ENCODE measurements around the gene CCDC88C. TPM values are rescaled to one million over a fixed set of nuclear protein-coding genes. Genes with fewer than 3 reads are reported as not detected.

Gene CCDC88C
- total RNA-seq, 2 experiments from 2014 or later: 137 to 253 TPM

- intact Hi-C loops (cut with micrococcal nuclease; ENCODE audit: unreplicated experiment): no loop called here
- no peaks in the 10 kb centered on the region; the same call in 1 of the 2 replicates for H4K20me1 ChIP-seq (ENCODE audit: insufficient read depth, low read length)
These were observed 66.1 kb downstream of the CCDC88C start for GRCh38 chr14:91351512-91351862.

GRCh38 chr14:91350813-91351511 lies 66.7 kb downstream of the CCDC88C start:
- Histone ChIP-seq H3K4me1 (ENCODE audit: insufficient read depth, low read length, poor library complexity, severe bottlenecking) (peaks cover 97% of the 10 kb centered on the region), H2AFZ (ENCODE audit: low read length) (no peak overlapping the region), H3K4me2 (ENCODE audit: low read length) (peak overlapping the region; percentile 87), H3K27ac (ENCODE audit: low read depth, low read length, poor library complexity, severe bottlenecking) (peak overlapping the region; percentile 94), H3K4me3 (ENCODE audit: low read depth, low read length, poor library complexity, severe bottlenecking) (peak overlapping the region; percentile 60), H3K79me2 (ENCODE audit: insufficient read depth, low read depth, low read length) (peaks cover 97% of the 10 kb centered on the region), H3K36me3 (ENCODE audit: insufficient read depth, low read length) (peaks cover 50% of the 10 kb centered on the region; the same call in 1 of the 2 replicates), H3K9me2 (ENCODE audit: insufficient read depth, low read length) (no peaks in the 10 kb centered on the region), H3K9me3 (ENCODE audit: low read length) (no peaks in the 10 kb centered on the region), H4K20me1 (ENCODE audit: insufficient read depth, low read length) (no peaks in the 10 kb centered on the region; the same call in 1 of the 2 replicates)
- ChIA-PET POLR2A (interaction anchor here (0.9 to 14.9 kb wide), 7 partner anchors 11 to 290 kb away, joined by 3 to 311 read pairs (median 8); partner anchors contain the start of genes CCDC88C and RPS6KA5), CTCF (ENCODE audit: unreplicated experiment) (interaction anchor here (1.5 to 1.8 kb wide), 3 partner anchors 14 to 65 kb away, joined by 6 read pairs; no protein-coding TSS in a partner anchor)
- BruUV-seq (replicated peaks): TSS peak; percentile 83
- no peak for TF ChIP-seq CTCF (conservative IDR thresholded peaks at IDR 0.05; ENCODE audit: low read length)
- TF ChIP-seq EZH2phosphoT487 (IDR thresholded peaks at IDR 0.05; ENCODE audit: borderline replicate concordance, low read depth, low read length): no peak
- intact Hi-C loops (cut with micrococcal nuclease; ENCODE audit: unreplicated experiment): no loop called here
- DNase-seq (ENCODE audit: low spot score): peak; percentile 72

More at GRCh38 chr14:91351512-91351862, 66.1 kb downstream of the CCDC88C start:
- no peak for TF ChIP-seq CTCF (conservative IDR thresholded peaks at IDR 0.05; ENCODE audit: low read length)
- no peak for TF ChIP-seq EZH2phosphoT487 (IDR thresholded peaks at IDR 0.05; ENCODE audit: borderline replicate concordance, low read depth, low read length)
- Histone ChIP-seq H3K36me3 (ENCODE audit: insufficient read depth, low read length) (peaks cover 44% of the 10 kb centered on the region; the same call in 1 of the 2 replicates), H3K79me2 (ENCODE audit: insufficient read depth, low read depth, low read length) (peaks cover 92% of the 10 kb centered on the region), H3K4me1 (ENCODE audit: insufficient read depth, low read length, poor library complexity, severe bottlenecking) (peaks cover 96% of the 10 kb centered on the region), H3K4me3 (ENCODE audit: low read depth, low read length, poor library complexity, severe bottlenecking) (peak overlapping the region; percentile 60), H3K27ac (ENCODE audit: low read depth, low read length, poor library complexity, severe bottlenecking) (peak overlapping the region; percentile 94), H3K9me2 (ENCODE audit: insufficient read depth, low read length) (no peaks in the 10 kb centered on the region), H3K9me3 (ENCODE audit: low read length) (no peaks in the 10 kb centered on the region), H2AFZ (ENCODE audit: low read length) (no peak overlapping the region), H3K4me2 (ENCODE audit: low read length) (peak overlapping the region; percentile 87)
- DNase-seq (ENCODE audit: low spot score): peak; percentile 16
- CTCF ChIA-PET (ENCODE audit: unreplicated experiment): interaction anchor here (1.5 to 1.8 kb wide), 2 partner anchors 27 to 64 kb away, joined by 6 read pairs; no protein-coding TSS in a partner anchor
- BruUV-seq (replicated peaks): no TSS peak
- POLR2A ChIA-PET: interaction anchor here (0.5 to 14.9 kb wide), 7 partner anchors 10 to 291 kb away, joined by 3 to 311 read pairs (median 5); partner anchors contain the start of genes CCDC88C and RPS6KA5

Data from OCI-LY7 (cell line).